Measurements from ENCODE around the gene TRIM42. TPM values are rescaled to one million over a fixed set of nuclear protein-coding genes. Genes with fewer than 3 reads are reported as not detected.
A peak's percentile ranks its signal among the peaks of the same experiment; 100 is the strongest.

The TRIM42 gene
- total RNA-seq, 1 donor from 2014 or later, result not detected

- DNase-seq (ENCODE audit: low read depth), result no peak
- Histone ChIP-seq H3K4me3 (ENCODE audit: low read depth, low read length) (no peak overlapping the region), H3K36me3 (ENCODE audit: control insufficient read depth, insufficient read depth, low read length) (no peaks in the 10 kb centered on the region), H3K27me3 (ENCODE audit: control insufficient read depth, insufficient read depth, low read length) (no peaks in the 10 kb centered on the region)
- no peak for FAIRE-seq
- TF ChIP-seq, protein P1, sequence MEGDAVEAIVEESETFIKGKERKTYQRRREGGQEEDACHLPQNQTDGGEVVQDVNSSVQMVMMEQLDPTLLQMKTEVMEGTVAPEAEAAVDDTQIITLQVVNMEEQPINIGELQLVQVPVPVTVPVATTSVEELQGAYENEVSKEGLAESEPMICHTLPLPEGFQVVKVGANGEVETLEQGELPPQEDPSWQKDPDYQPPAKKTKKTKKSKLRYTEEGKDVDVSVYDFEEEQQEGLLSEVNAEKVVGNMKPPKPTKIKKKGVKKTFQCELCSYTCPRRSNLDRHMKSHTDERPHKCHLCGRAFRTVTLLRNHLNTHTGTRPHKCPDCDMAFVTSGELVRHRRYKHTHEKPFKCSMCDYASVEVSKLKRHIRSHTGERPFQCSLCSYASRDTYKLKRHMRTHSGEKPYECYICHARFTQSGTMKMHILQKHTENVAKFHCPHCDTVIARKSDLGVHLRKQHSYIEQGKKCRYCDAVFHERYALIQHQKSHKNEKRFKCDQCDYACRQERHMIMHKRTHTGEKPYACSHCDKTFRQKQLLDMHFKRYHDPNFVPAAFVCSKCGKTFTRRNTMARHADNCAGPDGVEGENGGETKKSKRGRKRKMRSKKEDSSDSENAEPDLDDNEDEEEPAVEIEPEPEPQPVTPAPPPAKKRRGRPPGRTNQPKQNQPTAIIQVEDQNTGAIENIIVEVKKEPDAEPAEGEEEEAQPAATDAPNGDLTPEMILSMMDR (IDR thresholded peaks at IDR 0.05; ENCODE audit: insufficient read depth, low read length, severe bottlenecking), result no peak
These were observed 55.8 kb downstream of the TRIM42 start for GRCh38 chr3:140733623-140734022.

- TF ChIP-seq, protein P1 (IDR thresholded peaks at IDR 0.05; ENCODE audit: insufficient read depth, low read length, severe bottlenecking), result peak; percentile 51
- no peak for FAIRE-seq
- peak; percentile 40 for DNase-seq (ENCODE audit: low read depth)
These were observed 59.1 kb downstream of the TRIM42 start for GRCh38 chr3:140736863-140737460.

DNA sequence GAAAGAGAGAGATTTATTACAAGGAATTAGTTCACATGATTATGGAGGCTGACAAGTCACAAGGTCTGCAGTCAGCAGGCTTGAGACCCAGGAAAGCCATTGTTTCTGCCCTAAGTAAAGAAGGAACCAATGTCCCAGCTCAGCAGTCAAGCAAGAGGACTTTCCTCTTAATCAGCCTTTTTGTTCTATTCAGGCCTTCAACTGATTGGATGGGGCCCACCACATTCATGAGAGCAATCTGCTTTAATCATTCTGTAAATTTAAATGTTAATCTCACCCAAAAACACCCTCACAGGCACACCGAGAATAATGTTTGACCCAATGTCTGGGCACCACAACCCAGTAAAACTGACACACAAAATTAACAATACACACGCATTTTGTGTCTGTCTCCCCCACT is 64.3 kb downstream of the TRIM42 start:
- TF ChIP-seq, protein P1 (IDR thresholded peaks at IDR 0.05; ENCODE audit: insufficient read depth, low read length, severe bottlenecking), result no peak
- FAIRE-seq, result no peak

More at GRCh38 chr3:140736863-140737460, 59.1 kb downstream of the TRIM42 start:
- no peak overlapping the region for H3K4me3 ChIP-seq (ENCODE audit: low read depth, low read length)
- H3K36me3 ChIP-seq (ENCODE audit: control insufficient read depth, insufficient read depth, low read length), result no peaks in the 10 kb centered on the region
- no peaks in the 10 kb centered on the region for H3K27me3 ChIP-seq (ENCODE audit: control insufficient read depth, insufficient read depth, low read length)

DNA sequence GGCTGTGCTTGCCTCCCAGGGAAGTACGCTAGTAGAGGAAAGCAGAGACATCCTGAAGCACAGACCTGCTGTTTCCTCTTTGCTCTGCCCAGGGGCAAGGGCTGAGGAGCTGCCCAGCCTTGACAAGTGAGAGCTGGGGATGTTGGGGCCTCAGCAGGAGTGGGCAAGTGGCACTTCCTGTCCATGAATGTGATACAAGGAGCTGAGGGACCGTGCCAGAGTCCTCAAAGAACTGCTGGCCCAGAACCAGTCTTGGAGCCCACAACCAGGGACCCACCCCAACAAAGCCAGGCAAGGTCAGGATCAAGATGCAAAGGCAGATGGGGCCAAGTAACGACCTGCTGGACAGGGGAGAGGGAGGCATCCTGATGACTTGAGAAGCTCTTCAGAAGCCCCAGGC is 70.3 kb downstream of the TRIM42 start:
- FAIRE-seq (peak; percentile 58), DNase-seq (ENCODE audit: low read depth) (no peak)
- no peak overlapping the region for H3K4me3 ChIP-seq (ENCODE audit: low read depth, low read length)
- TF ChIP-seq, protein P1 (IDR thresholded peaks at IDR 0.05; ENCODE audit: insufficient read depth, low read length, severe bottlenecking), result no peak
- H3K27me3 ChIP-seq (ENCODE audit: control insufficient read depth, insufficient read depth, low read length), result no peaks in the 10 kb centered on the region
- no peaks in the 10 kb centered on the region for H3K36me3 ChIP-seq (ENCODE audit: control insufficient read depth, insufficient read depth, low read length)

More for the DNA sequence above, 64.3 kb downstream of the TRIM42 start:
- no peak for DNase-seq (ENCODE audit: low read depth)
- no peak overlapping the region for H3K4me3 ChIP-seq (ENCODE audit: low read depth, low read length)
- no peaks in the 10 kb centered on the region for H3K27me3 ChIP-seq (ENCODE audit: control insufficient read depth, insufficient read depth, low read length)
- H3K36me3 ChIP-seq (ENCODE audit: control insufficient read depth, insufficient read depth, low read length), result no peaks in the 10 kb centered on the region

DNA sequence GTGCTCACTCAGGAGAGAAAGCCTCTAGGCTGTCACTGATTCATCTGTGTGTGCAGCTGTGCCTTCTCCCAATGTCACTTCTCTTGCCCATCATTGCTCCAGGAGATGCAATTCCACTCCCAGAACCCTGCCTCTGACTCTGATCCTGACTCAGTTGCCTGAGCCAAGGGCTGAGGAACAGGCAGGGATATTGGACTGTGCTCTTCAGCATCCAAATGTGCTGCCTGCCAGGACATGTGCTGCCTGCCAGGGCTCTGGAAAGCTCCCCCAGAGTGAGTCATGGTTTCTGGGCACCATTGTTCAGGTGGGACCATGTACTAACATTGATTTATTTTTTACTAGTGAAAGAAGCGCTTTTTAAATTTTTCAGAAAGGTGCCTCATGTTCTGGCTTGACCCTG is 71.0 kb downstream of the TRIM42 start:
- TF ChIP-seq, protein P1 (IDR thresholded peaks at IDR 0.05; ENCODE audit: insufficient read depth, low read length, severe bottlenecking), result no peak
- no peak overlapping the region for H3K4me3 ChIP-seq (ENCODE audit: low read depth, low read length)
- H3K36me3 ChIP-seq (ENCODE audit: control insufficient read depth, insufficient read depth, low read length), result no peaks in the 10 kb centered on the region
- peak; percentile 70 for DNase-seq (ENCODE audit: low read depth)
- H3K27me3 ChIP-seq (ENCODE audit: control insufficient read depth, insufficient read depth, low read length), result no peaks in the 10 kb centered on the region
- FAIRE-seq, result no peak

All from bronchial epithelial cell (primary cell).